Mammary epithelial cell (primary cell): ENCODE measurements around the gene TAAR1.
"Not testable (repeated sequence)": the region's sequence is repeated elsewhere in the genome, so short reads cannot be mapped to it uniquely, and the experiment has no call there.

Experiments
- EZH2 ChIP-seq: IDR thresholded peaks from 2 replicates; pipeline ENCODE4 v1.6.1; 2012; ENCODE audit warnings: low read length, inconsistent platforms, borderline replicate concordance
- TF ChIP-seq, protein P1 (sequence below), 2 donors: IDR thresholded peaks in 1 of 2; conservative IDR thresholded peaks in 1 of 2; 2 replicates each; pipeline ENCODE4 v1.5.1; 2011 to 2012; ENCODE audit warnings: inconsistent platforms in 2 of 2, low read length in 2 of 2, mild to moderate bottlenecking in 2 of 2, control low read depth in 1 of 2, low read depth in 1 of 2; ENCODE audit not compliant: insufficient read depth in 1 of 2; ENCODE audit errors: extremely low read depth in 1 of 2

DNA sequence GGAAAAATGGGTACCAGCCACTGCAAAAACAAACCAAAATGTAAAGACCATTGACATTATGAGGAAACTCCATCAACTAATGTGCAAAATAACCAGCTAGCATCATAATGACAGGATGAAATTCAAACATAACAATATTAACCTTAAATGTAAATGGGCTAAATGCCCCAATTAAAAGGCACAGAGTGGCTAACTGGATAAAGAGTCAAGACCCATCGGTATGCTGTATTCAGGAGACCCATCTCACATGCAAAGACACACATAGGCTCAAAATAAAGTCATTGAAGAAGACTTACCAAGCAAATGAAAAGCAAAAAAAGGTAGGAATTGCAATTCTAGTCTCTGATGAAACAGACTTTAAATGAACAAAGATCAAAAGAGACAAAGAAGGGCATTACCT, 21.8 kb downstream of the TAAR1 start:
- TF ChIP-seq, protein P1, sequence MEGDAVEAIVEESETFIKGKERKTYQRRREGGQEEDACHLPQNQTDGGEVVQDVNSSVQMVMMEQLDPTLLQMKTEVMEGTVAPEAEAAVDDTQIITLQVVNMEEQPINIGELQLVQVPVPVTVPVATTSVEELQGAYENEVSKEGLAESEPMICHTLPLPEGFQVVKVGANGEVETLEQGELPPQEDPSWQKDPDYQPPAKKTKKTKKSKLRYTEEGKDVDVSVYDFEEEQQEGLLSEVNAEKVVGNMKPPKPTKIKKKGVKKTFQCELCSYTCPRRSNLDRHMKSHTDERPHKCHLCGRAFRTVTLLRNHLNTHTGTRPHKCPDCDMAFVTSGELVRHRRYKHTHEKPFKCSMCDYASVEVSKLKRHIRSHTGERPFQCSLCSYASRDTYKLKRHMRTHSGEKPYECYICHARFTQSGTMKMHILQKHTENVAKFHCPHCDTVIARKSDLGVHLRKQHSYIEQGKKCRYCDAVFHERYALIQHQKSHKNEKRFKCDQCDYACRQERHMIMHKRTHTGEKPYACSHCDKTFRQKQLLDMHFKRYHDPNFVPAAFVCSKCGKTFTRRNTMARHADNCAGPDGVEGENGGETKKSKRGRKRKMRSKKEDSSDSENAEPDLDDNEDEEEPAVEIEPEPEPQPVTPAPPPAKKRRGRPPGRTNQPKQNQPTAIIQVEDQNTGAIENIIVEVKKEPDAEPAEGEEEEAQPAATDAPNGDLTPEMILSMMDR (conservative IDR thresholded peaks at IDR 0.05 in 1 of 2, IDR thresholded peaks at IDR 0.05 in 1 of 2; ENCODE audit: extremely low read depth in 1 of 2, insufficient read depth in 1 of 2, low read depth in 1 of 2, low read length in 2 of 2), result not testable (repeated sequence)
- TF ChIP-seq EZH2, result not testable (repeated sequence)
